K562 (cell line): Measurements from ENCODE around the gene VEGFA. TPM values are rescaled to one million over a fixed set of nuclear protein-coding genes. Genes with fewer than 3 reads are reported as not detected.

Experiments used
- CBFA2T2 ChIP-seq: fragments of 450-650 bp; conservative IDR thresholded peaks from 2 replicates; pipeline ENCODE4 v1.6.1; 2017; ENCODE audit warnings: mild to moderate bottlenecking
- CCNT2 ChIP-seq: IDR thresholded peaks from 2 replicates; pipeline ENCODE4 v1.6.1; 2011; ENCODE audit warnings: borderline replicate concordance, low read depth, mild to moderate bottlenecking, moderate library complexity, mixed read lengths, low read length; ENCODE audit not compliant: insufficient read length; ENCODE audit errors: extremely low read depth
- DACH1 ChIP-seq: fragments of 450-650 bp; IDR thresholded peaks from 2 replicates; pipeline ENCODE4 v1.6.1; 2018; ENCODE audit not compliant: partially characterized antibody
- EGR1 ChIP-seq: fragments of 450-650 bp; conservative IDR thresholded peaks from 2 replicates; pipeline ENCODE4 v1.6.1; 2017; ENCODE audit warnings: mild to moderate bottlenecking
- GTF2A2 ChIP-seq: IDR thresholded peaks from 2 replicates; pipeline ENCODE4 v1.6.1; 2016; ENCODE audit warnings: mild to moderate bottlenecking, missing genetic modification characterization, missing compliant biosample characterization
- JUN ChIP-seq, 2 experiments: sonication (generic) in 1 of 2; formaldehyde crosslinking in 1 of 2; IDR thresholded peaks; 2 replicates each; pipeline versions ENCODE4 v1.6.1 to v1.8.0; 2012 to 2022; ENCODE audit warnings: borderline replicate concordance in 2 of 2, mild to moderate bottlenecking in 2 of 2, improper control_type of control experiment in 1 of 2, low read depth in 1 of 2, low read length in 1 of 2, missing genetic modification reagents in 1 of 2
- MYC ChIP-seq, 2 experiments: fragments of 250-450 bp in 1 of 2; sonication (Bioruptor Pico) in 1 of 2; IDR thresholded peaks; 2 replicates each; pipeline versions ENCODE4 v1.5.1 to v1.6.1; 2012 to 2021; ENCODE audit warnings: low read depth in 2 of 2, borderline replicate concordance in 1 of 2, improper control_type of control experiment in 1 of 2, low read length in 1 of 2, mild to moderate bottlenecking in 1 of 2, moderate library complexity in 1 of 2
- SMARCC2 ChIP-seq: fragments of 450-650 bp; IDR thresholded peaks from 2 replicates; pipeline ENCODE4 v1.6.1; 2017; ENCODE audit warnings: antibody characterized with exemption, moderate library complexity, mild to moderate bottlenecking, low read depth
- U2AF2 ChIP-seq: fragments of 200-400 bp; formaldehyde crosslinking; optimal IDR thresholded peaks from 2 replicates; pipeline ENCODE3; 2017; ENCODE audit warnings: low read depth, mild to moderate bottlenecking, low read length
- ZNF75A ChIP-seq: fragments of 450-650 bp; formaldehyde crosslinking; IDR thresholded peaks from 2 replicates; pipeline ENCODE4 v1.4.0; 2020; ENCODE audit warnings: mild to moderate bottlenecking
- ZNF785 ChIP-seq: fragments of 250-450 bp; sonication (Bioruptor Pico); IDR thresholded peaks from 2 replicates; pipeline ENCODE4 v1.4.0; 2020; ENCODE audit warnings: mild to moderate bottlenecking
- ZNF79 ChIP-seq: fragments of 250-450 bp; sonication (Bioruptor Pico); IDR thresholded peaks from 2 replicates; pipeline ENCODE4 v1.4.0; 2020; ENCODE audit warnings: low read depth, mild to moderate bottlenecking, moderate library complexity
- polyA plus RNA-seq, 8 experiments: library from polyadenylated mRNA; depleted of rRNA in 4 of 8; stranded (reverse) in 5 of 8; unstranded in 3 of 8; fragments of >200 nt; fragmentation: Nextera tagmentation in 2 of 8; fragmentation: Illumina TruSeq in 1 of 8; extraction: Ambion mirVana in 2 of 8; extraction: Trizol in 1 of 8; gene quantifications; 2 replicates each; pipeline versions ENCODE4 v1.2.1 to v1.2.3, GENCODE V29; 2011 to 2014; ENCODE audit warnings: inconsistent platforms in 1 of 8, missing spikeins in 1 of 8
- total RNA-seq, 7 experiments: library from RNA; depleted of rRNA in 6 of 7; stranded (reverse); fragments of >200 nt in 6 of 7; fragmentation: Illumina TruSeq in 2 of 7; extraction: Trizol in 2 of 7; gene quantifications; 2 replicates each; pipeline versions ENCODE4 v1.2.1 to v1.2.3, GENCODE V29; 2011 to 2021; ENCODE audit warnings: low replicate concordance in 1 of 7
- TF ChIP-seq, protein P1 (sequence below): conservative IDR thresholded peaks from 2 replicates; pipeline ENCODE4 v1.6.1; 2011; ENCODE audit warnings: low read depth, mild to moderate bottlenecking, low read length; ENCODE audit not compliant: control insufficient read depth
- TF ChIP-seq, protein P2 (sequence below): sonication (generic); formaldehyde crosslinking; IDR thresholded peaks from 2 replicates; pipeline ENCODE4 v1.9.0; 2022; ENCODE audit warnings: mild to moderate bottlenecking, missing genetic modification reagents
- TF ChIP-seq, protein P3 (sequence below): fragments of 450-650 bp; IDR thresholded peaks from 2 replicates; pipeline ENCODE4 v1.6.1; 2018; ENCODE audit warnings: mild to moderate bottlenecking, low read depth; ENCODE audit not compliant: partially characterized antibody
- TF ChIP-seq, protein P4 (sequence below): IDR thresholded peaks from 2 replicates; pipeline ENCODE4 v1.6.1; 2014; ENCODE audit warnings: antibody characterized with exemption
- TF ChIP-seq, protein P5 (sequence below), 3 experiments: fragments of 200-800 bp in 1 of 3; fragments of 250-450 bp in 1 of 3; fragments of 450-650 bp in 1 of 3; sonication (Bioruptor Pico) in 1 of 3; sonication (Bioruptor generic) in 1 of 3; formaldehyde crosslinking in 1 of 3; IDR thresholded peaks; 2 replicates each; pipeline versions ENCODE4 v1.6.1 to v1.8.0; 2016 to 2022; ENCODE audit warnings: mild to moderate bottlenecking in 2 of 3, missing genetic modification characterization in 2 of 3, missing compliant biosample characterization in 1 of 3, moderate library complexity in 1 of 3

VEGFA gene
- total and polyA plus RNA-seq, 9 of the 15 experiments (the other 6 are each of a cell fraction or from before 2014, with no cell fraction given), result 14.0 to 271 (median 124) TPM

DNA sequence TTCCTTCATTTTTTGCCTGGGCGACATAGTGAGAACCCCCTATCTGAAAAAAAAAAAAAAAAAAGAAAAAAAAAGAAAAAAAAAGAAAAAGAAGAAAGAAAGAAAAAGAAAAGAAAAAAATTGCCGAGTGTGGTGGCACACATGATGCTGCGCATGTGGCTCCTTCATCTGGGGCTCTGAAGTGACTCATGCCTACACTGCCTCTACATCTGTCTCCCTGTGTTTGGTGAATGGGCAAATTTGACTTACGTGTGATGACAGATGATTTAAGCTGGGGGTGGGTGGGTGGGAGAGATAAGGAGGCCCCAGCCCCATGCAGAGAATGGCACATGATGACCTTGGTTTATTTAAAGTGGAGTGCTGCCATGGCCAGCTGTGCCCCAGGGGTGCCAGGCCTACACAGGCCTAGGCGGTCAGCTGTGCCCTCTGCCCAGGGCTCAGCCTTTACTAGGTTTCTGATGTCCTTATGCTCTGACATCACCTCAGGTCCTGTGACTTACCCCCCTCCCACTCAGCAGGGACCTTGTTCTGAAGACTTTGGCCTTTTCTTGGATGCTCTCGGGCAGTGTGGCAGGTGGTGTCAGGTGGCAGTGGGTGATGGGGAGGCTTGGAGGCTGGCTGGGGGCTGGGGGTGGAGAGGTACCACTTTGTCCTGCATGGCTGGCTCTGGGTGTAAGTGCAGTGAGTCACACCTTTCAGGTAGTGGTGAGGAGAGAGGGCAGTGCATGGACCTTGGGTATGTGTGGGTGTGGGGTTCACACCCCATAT is 41.1 kb downstream of the VEGFA start (continued):
- TF ChIP-seq MYC (IDR thresholded peaks at IDR 0.05; ENCODE audit: low read depth, low read length) (no peak), MYC (CRISPR knock-in tag; IDR thresholded peaks at IDR 0.05; ENCODE audit: borderline replicate concordance, low read depth) (no peak), CCNT2 (no peak), U2AF2 (no peak), ZNF785 (CRISPR knock-in tag) (no peak), JUN (IDR thresholded peaks at IDR 0.05; ENCODE audit: borderline replicate concordance, low read depth, low read length) (no peak), JUN (CRISPR knock-in tag; IDR thresholded peaks at IDR 0.05; ENCODE audit: borderline replicate concordance) (0 out of 2 replicates have a peak, but pooled peaks have one; percentile 28), ZNF75A (CRISPR knock-in tag) (no peak), GTF2A2 (tag) (no peak), ZNF79 (CRISPR knock-in tag) (no peak), CBFA2T2 (peak; percentile 45), EGR1 (peak; percentile 42; the same call in 1 of the 2 replicates), DACH1 (no peak), SMARCC2 (no peak)
- TF ChIP-seq, protein P1, sequence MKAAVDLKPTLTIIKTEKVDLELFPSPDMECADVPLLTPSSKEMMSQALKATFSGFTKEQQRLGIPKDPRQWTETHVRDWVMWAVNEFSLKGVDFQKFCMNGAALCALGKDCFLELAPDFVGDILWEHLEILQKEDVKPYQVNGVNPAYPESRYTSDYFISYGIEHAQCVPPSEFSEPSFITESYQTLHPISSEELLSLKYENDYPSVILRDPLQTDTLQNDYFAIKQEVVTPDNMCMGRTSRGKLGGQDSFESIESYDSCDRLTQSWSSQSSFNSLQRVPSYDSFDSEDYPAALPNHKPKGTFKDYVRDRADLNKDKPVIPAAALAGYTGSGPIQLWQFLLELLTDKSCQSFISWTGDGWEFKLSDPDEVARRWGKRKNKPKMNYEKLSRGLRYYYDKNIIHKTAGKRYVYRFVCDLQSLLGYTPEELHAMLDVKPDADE, result no peak
- TF ChIP-seq, protein P2, sequence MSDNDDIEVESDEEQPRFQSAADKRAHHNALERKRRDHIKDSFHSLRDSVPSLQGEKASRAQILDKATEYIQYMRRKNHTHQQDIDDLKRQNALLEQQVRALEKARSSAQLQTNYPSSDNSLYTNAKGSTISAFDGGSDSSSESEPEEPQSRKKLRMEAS (CRISPR knock-in tag), result peak; percentile 54; the same call in 1 of the 2 replicates
- TF ChIP-seq, protein P3, sequence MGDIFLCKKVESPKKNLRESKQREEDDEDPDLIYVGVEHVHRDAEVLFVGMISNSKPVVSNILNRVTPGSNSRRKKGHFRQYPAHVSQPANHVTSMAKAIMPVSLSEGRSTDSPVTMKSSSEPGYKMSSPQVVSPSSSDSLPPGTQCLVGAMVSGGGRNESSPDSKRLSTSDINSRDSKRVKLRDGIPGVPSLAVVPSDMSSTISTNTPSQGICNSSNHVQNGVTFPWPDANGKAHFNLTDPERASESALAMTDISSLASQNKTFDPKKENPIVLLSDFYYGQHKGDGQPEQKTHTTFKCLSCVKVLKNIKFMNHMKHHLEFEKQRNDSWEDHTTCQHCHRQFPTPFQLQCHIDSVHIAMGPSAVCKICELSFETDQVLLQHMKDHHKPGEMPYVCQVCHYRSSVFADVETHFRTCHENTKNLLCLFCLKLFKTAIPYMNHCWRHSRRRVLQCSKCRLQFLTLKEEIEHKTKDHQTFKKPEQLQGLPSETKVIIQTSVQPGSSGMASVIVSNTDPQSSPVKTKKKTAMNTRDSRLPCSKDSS, result no peak
- TF ChIP-seq, protein P4, sequence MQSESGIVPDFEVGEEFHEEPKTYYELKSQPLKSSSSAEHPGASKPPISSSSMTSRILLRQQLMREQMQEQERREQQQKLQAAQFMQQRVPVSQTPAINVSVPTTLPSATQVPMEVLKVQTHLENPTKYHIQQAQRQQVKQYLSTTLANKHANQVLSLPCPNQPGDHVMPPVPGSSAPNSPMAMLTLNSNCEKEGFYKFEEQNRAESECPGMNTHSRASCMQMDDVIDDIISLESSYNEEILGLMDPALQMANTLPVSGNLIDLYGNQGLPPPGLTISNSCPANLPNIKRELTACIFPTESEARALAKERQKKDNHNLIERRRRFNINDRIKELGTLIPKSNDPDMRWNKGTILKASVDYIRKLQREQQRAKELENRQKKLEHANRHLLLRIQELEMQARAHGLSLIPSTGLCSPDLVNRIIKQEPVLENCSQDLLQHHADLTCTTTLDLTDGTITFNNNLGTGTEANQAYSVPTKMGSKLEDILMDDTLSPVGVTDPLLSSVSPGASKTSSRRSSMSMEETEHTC, result no peak
- TF ChIP-seq, protein P5, sequence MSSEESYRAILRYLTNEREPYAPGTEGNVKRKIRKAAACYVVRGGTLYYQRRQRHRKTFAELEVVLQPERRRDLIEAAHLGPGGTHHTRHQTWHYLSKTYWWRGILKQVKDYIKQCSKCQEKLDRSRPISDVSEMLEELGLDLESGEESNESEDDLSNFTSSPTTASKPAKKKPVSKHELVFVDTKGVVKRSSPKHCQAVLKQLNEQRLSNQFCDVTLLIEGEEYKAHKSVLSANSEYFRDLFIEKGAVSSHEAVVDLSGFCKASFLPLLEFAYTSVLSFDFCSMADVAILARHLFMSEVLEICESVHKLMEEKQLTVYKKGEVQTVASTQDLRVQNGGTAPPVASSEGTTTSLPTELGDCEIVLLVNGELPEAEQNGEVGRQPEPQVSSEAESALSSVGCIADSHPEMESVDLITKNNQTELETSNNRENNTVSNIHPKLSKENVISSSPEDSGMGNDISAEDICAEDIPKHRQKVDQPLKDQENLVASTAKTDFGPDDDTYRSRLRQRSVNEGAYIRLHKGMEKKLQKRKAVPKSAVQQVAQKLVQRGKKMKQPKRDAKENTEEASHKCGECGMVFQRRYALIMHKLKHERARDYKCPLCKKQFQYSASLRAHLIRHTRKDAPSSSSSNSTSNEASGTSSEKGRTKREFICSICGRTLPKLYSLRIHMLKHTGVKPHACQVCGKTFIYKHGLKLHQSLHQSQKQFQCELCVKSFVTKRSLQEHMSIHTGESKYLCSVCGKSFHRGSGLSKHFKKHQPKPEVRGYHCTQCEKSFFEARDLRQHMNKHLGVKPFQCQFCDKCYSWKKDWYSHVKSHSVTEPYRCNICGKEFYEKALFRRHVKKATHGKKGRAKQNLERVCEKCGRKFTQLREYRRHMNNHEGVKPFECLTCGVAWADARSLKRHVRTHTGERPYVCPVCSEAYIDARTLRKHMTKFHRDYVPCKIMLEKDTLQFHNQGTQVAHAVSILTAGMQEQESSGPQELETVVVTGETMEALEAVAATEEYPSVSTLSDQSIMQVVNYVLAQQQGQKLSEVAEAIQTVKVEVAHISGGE (CRISPR knock-in tag; IDR thresholded peaks at IDR 0.05), result no peak
